ENCODE data around the gene BANP.
"Not testable (repeated sequence)": the region's sequence is repeated elsewhere in the genome, so short reads cannot be mapped to it uniquely, and the experiment has no call there.

The BANP gene

GRCh38 chr16:87919681-87919994, 31.6 kb upstream of the BANP start:
- no peaks in the 10 kb centered on the region for H3K4me1 ChIP-seq (ENCODE audit: insufficient read depth, low read length)
- H3K27me3 ChIP-seq (ENCODE audit: insufficient read depth, low read length): no peaks in the 10 kb centered on the region
- no peaks in the 10 kb centered on the region for H3K36me3 ChIP-seq (ENCODE audit: insufficient read depth, low read length)
- H3K9me3 ChIP-seq (ENCODE audit: low read length): no peaks in the 10 kb centered on the region
- H3K4me3 ChIP-seq (ENCODE audit: low read length): no peak overlapping the region
- no peak overlapping the region for H2AFZ ChIP-seq (ENCODE audit: low read depth, low read length)

- no peaks in the 10 kb centered on the region for H3K27me3 ChIP-seq (ENCODE audit: insufficient read depth, low read length)
- H3K36me3 ChIP-seq (ENCODE audit: insufficient read depth, low read length): no peaks in the 10 kb centered on the region
- no peak overlapping the region for H2AFZ ChIP-seq (ENCODE audit: low read depth, low read length)
- H3K4me1 ChIP-seq (ENCODE audit: insufficient read depth, low read length): no peaks in the 10 kb centered on the region
- H3K4me3 ChIP-seq (ENCODE audit: low read length): no peak overlapping the region
- no peaks in the 10 kb centered on the region for H3K9me3 ChIP-seq (ENCODE audit: low read length)
These were observed 29.9 kb upstream of the BANP start for GRCh38 chr16:87921236-87921773.

DNA sequence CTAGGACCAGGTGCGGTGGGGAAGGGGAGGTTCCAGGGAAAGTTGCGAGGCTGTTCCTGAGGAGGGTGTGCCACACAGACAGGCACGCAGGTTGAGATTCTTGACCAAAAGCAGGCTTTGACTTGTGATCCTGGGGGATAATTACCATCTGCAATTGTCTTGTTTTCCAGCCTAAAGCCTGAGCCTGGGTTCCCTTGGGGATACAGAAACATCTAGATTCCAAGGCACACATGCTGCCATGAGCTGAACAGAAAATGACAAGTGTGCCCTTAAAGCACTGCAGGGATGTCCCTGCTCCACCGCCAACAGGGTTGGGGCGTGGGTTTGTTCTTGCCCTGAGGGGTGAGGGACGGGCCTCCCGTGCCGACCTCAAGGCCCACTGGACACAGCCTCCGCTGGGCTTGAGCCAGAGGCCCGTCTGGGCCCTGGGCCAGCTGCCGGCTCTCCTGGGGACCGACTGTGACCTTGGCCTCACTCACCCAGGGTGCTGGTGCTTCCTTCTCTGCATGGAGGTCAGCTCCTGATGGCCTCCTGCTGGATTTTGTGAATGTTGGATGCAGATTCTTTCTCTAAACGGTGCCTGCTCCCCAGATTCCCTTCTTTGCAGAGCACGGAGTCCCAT, 28.9 kb upstream of the BANP start:
- no peak overlapping the region for H2AFZ ChIP-seq (ENCODE audit: low read depth, low read length)
- no peaks in the 10 kb centered on the region for H3K27me3 ChIP-seq (ENCODE audit: insufficient read depth, low read length)
- H3K4me3 ChIP-seq (ENCODE audit: low read length): no peak overlapping the region
- H3K9me3 ChIP-seq (ENCODE audit: low read length): no peaks in the 10 kb centered on the region
- no peaks in the 10 kb centered on the region for H3K36me3 ChIP-seq (ENCODE audit: insufficient read depth, low read length)
- H3K4me1 ChIP-seq (ENCODE audit: insufficient read depth, low read length): no peaks in the 10 kb centered on the region

DNA sequence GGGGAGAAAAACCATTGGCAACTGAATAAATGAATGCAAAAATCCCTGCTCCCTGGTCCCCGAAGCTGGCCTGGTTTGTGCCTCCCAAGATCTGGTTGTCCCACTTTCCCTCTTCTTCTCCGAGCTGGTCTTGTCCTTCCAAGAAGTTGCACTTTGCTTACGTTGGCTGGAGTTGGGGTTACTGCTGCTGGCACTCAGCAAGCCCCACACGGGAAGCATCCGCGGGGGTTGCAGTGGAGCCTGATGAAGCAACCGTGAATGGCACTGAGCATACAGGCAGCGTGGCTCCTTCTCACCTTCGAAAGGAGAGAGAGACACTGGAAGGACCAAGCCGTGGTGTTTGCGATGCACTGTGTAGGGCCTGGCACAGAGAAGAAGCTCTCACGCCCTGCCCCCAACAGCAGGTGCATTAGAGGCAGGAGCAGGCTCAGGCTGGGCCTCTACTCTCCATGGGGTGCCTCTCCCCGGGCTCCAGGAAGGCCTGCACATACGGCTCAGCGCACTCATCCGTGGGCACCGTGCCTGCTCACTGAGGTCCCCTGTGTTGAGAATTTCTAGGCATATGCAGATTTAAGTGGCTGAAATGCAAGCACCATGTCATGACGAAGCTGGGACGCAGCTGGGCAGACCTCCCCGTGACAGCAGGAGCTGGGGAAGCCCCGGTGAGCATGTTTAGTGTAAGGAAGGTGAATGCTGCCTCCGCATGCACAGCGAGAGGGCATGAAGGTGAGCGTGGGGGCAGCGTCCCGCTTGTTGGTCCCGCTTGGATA, 27.0 kb upstream of the BANP start:
- Histone ChIP-seq H3K36me3 (ENCODE audit: insufficient read depth, low read length) (no peaks in the 10 kb centered on the region), H3K27me3 (ENCODE audit: insufficient read depth, low read length) (no peaks in the 10 kb centered on the region), H3K9me3 (ENCODE audit: low read length) (no peaks in the 10 kb centered on the region), H3K4me1 (ENCODE audit: insufficient read depth, low read length) (no peaks in the 10 kb centered on the region), H2AFZ (ENCODE audit: low read depth, low read length) (no peak overlapping the region), H3K4me3 (ENCODE audit: low read length) (no peak overlapping the region)

DNA sequence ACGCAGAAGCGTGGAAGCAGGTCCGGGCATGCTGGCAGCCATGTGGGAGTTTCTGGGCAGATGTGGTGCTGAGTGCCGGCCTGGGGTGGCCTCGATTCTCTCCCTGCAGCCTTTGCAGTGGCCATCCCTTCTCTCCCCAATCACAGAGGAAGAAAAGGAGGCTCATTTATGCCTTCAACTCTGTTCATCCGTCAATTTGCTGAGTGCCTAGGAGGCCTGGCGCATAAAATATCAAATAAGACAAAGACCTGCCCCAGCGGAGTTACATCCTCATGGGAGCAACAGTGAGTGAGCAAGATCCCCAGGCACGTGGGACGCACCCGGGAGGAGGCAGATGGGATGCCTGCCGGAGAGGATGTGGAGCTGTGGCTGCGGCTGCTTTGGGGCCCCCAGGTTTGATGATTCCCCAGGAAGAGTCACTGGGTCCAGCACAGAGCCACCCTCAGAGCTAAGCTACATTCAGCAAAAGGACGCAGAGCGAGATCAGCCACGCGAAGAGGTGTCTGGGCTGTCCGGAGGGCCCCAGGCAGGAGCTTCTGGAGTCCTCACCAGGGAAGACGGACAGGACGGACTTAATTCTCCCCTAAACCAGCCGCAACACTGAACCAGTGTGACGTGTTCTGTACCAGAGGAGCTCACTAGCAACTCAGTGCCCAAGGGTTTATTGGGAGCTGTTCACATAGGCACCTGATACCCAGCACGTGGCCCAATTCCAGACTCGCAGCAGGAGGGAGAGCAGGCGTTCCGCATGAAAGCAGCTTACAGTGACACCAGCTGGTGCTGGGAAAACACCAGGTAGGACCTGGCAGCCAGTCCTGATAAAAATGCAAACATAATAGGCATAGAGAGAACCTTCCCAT, 26.2 kb upstream of the BANP start:
- H2AFZ ChIP-seq (ENCODE audit: low read depth, low read length): no peak overlapping the region
- no peaks in the 10 kb centered on the region for H3K9me3 ChIP-seq (ENCODE audit: low read length)
- no peaks in the 10 kb centered on the region for H3K36me3 ChIP-seq (ENCODE audit: insufficient read depth, low read length)
- no peak overlapping the region for H3K4me3 ChIP-seq (ENCODE audit: low read length)
- no peaks in the 10 kb centered on the region for H3K4me1 ChIP-seq (ENCODE audit: insufficient read depth, low read length)
- no peaks in the 10 kb centered on the region for H3K27me3 ChIP-seq (ENCODE audit: insufficient read depth, low read length)

DNA sequence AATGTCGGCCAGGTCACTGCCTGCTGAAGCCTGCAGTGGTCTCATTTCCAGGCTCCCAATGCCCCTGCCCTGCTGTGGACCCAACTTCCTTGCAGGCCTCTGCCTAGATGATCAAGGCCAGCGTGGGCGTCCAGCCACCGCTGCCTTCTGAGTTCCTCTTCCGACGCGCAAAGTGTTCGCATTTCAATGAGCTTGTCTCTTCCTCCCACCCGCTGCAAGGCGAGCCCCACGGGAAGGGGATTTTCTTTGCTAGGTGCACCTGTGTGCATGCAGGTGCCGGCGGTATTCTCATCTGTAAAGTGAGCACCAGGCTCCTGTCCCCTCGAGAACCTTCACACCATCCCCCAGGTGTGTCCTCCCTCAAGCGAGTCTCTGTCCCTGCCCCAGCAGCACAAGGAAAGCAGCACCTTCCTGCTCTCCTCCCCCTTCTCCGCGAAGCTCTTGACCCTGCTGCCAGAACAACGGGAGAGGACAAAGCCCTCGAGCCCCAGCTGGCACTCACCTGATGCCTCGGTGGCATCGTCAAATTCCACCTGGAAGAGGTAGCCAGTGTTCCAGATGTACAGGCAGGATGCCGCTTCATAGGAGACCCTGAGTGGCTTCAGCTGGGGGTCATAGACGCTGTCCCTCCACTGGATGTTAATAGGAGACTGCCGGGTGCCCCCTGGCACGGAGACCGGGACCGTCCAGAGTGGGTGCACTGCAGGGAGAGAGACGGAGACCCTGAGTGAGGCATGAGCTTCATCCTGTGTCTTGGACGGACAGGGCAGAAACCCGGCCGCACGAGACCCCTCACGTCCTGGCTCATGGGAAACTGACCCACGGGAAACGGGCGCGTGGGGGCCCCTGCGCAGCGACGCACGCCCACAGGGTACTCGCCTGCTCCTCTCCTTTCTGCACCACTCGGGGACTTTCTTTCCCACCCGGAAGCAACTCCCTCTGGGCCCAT, 24.7 kb upstream of the BANP start:
- H3K9me3 ChIP-seq (ENCODE audit: low read length): no peaks in the 10 kb centered on the region
- no peaks in the 10 kb centered on the region for H3K4me1 ChIP-seq (ENCODE audit: insufficient read depth, low read length)
- no peak overlapping the region for H3K4me3 ChIP-seq (ENCODE audit: low read length)
- no peak overlapping the region for H2AFZ ChIP-seq (ENCODE audit: low read depth, low read length)
- H3K27me3 ChIP-seq (ENCODE audit: insufficient read depth, low read length): no peaks in the 10 kb centered on the region
- H3K36me3 ChIP-seq (ENCODE audit: insufficient read depth, low read length): no peaks in the 10 kb centered on the region

DNA sequence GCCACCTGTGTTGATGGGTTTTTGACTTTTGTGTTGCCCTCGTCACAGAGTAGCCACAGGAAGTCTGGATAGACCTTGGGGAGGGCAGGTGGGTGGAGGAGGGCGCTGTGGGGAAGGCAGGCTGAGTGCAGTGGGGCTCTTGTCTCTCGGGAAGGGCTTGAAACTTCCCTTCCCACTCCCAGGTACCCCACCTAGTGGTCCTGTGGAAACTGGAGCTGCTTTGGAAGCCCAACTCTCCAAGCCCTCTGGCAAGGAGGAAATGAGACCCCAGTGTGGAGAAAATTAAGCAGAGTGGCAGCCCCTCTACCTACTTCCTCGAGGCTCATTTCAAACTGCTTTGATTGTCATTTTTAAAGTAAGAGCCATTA, 24.1 kb upstream of the BANP start:
- H3K36me3 ChIP-seq (ENCODE audit: insufficient read depth, low read length): no peaks in the 10 kb centered on the region
- no peaks in the 10 kb centered on the region for H3K9me3 ChIP-seq (ENCODE audit: low read length)
- no peaks in the 10 kb centered on the region for H3K4me1 ChIP-seq (ENCODE audit: insufficient read depth, low read length)
- no peak overlapping the region for H3K4me3 ChIP-seq (ENCODE audit: low read length)
- H2AFZ ChIP-seq (ENCODE audit: low read depth, low read length): no peak overlapping the region
- no peaks in the 10 kb centered on the region for H3K27me3 ChIP-seq (ENCODE audit: insufficient read depth, low read length)

DNA sequence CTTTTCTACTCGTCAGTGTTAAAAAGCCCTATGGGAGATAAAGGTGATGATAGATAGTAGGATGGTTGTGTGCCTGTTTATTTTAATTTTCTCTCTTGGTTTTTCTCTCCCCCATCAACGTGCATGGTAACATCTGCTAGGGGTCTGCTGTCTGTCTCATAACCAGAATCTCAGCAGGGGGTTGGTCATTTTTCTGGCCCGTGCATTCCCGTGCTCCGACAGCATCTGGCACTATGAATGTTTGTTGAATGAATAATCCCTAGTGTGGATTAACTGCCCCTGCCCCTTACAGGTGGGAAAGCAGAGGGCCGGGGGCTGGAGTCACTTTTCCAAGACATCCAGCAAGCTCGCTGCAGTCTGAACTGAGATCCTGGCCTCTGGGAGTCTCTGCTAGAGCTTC, 21.2 kb upstream of the BANP start:
- Histone ChIP-seq H3K27me3 (ENCODE audit: insufficient read depth, low read length) (no peaks in the 10 kb centered on the region), H3K4me1 (ENCODE audit: insufficient read depth, low read length) (no peaks in the 10 kb centered on the region), H3K9me3 (ENCODE audit: low read length) (no peaks in the 10 kb centered on the region), H3K36me3 (ENCODE audit: insufficient read depth, low read length) (no peaks in the 10 kb centered on the region), H3K4me3 (ENCODE audit: low read length) (no peak overlapping the region), H2AFZ (ENCODE audit: low read depth, low read length) (no peak overlapping the region)

DNA sequence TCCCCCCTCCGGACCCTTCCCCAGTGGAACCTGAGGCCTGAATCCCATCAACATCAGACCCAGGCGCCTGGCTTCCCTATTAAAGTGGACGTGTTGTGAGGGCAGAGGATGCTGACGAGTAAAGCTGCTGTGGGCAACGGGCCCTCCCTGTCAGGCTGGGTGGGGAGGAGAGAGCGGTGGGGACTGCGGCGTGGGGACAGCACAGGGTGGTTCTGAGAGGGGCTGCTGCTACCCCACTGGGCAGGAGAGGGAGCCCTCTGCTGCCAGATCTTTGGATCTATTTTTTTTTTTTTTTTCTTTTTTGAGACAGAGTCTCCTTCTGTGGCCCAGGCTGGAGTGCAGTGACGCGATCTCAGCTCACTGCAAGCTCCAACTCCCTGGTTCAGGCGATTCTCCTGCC, 20.8 kb upstream of the BANP start:
- no peaks in the 10 kb centered on the region for H3K9me3 ChIP-seq (ENCODE audit: low read length)
- no peaks in the 10 kb centered on the region for H3K4me1 ChIP-seq (ENCODE audit: insufficient read depth, low read length)
- H3K27me3 ChIP-seq (ENCODE audit: insufficient read depth, low read length): no peaks in the 10 kb centered on the region
- H2AFZ ChIP-seq (ENCODE audit: low read depth, low read length): no peak overlapping the region
- H3K36me3 ChIP-seq (ENCODE audit: insufficient read depth, low read length): no peaks in the 10 kb centered on the region
- no peak overlapping the region for H3K4me3 ChIP-seq (ENCODE audit: low read length)

DNA sequence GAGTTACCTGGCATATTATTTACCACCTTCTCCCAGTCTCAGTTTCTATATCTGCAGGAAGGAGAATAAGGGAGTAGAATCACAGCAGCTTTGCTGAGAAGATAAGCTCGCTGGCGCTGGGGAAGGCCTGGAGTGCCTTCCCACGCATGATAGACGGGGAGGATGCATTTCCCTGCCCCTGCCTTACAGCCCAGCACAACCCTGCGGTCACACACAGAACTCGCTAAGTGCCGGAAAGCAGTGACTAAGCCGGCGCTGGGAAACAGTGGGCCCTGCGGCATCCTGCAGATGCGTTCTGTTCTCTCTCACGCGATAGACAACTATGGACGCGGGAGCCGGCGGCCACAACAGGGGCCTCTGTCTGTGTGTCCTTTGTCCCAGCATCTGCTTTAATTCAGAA, 19.7 kb upstream of the BANP start:
- no peaks in the 10 kb centered on the region for H3K4me1 ChIP-seq (ENCODE audit: insufficient read depth, low read length)
- H2AFZ ChIP-seq (ENCODE audit: low read depth, low read length): peak overlapping the region; percentile 12
- H3K4me3 ChIP-seq (ENCODE audit: low read length): no peak overlapping the region
- H3K27me3 ChIP-seq (ENCODE audit: insufficient read depth, low read length): no peaks in the 10 kb centered on the region
- H3K36me3 ChIP-seq (ENCODE audit: insufficient read depth, low read length): no peaks in the 10 kb centered on the region
- no peaks in the 10 kb centered on the region for H3K9me3 ChIP-seq (ENCODE audit: low read length)

GRCh38 chr16:87932475-87933139, 18.6 kb upstream of the BANP start:
- H3K4me1 ChIP-seq (ENCODE audit: insufficient read depth, low read length); H3K9me3 ChIP-seq (ENCODE audit: low read length); H2AFZ ChIP-seq (ENCODE audit: low read depth, low read length); H3K27me3 ChIP-seq (ENCODE audit: insufficient read depth, low read length); H3K4me3 ChIP-seq (ENCODE audit: low read length); H3K36me3 ChIP-seq (ENCODE audit: insufficient read depth, low read length): not testable (repeated sequence)

- no peaks in the 10 kb centered on the region for H3K27me3 ChIP-seq (ENCODE audit: insufficient read depth, low read length)
- no peak overlapping the region for H3K4me3 ChIP-seq (ENCODE audit: low read length)
- no peaks in the 10 kb centered on the region for H3K9me3 ChIP-seq (ENCODE audit: low read length)
- H3K36me3 ChIP-seq (ENCODE audit: insufficient read depth, low read length): no peaks in the 10 kb centered on the region
- H2AFZ ChIP-seq (ENCODE audit: low read depth, low read length): no peak overlapping the region
- no peaks in the 10 kb centered on the region for H3K4me1 ChIP-seq (ENCODE audit: insufficient read depth, low read length)
These were observed 18.1 kb upstream of the BANP start for GRCh38 chr16:87933140-87933495.

All from neuron (in vitro differentiated cells).